H1 (cell line): ENCODE data around the gene EMC6. TPM values are rescaled to one million over a fixed set of nuclear protein-coding genes. Genes with fewer than 3 reads are reported as not detected.

Experiments used
- CTCF ChIA-PET: fragments of 300-600 bp; sonication (Branson Sonifier 250); formaldehyde crosslinking; loops from one replicate; lab custom pipeline; 2021; ENCODE audit not compliant: partially characterized antibody; lab: Charles Lee
- POLR2A ChIA-PET: fragments of 300-600 bp; sonication (Branson Sonifier 250); formaldehyde crosslinking; loops from one replicate; lab custom pipeline; 2021; ENCODE audit warnings: inconsistent platforms; ENCODE audit not compliant: partially characterized antibody; lab: Charles Lee
- DNase-seq, 2 experiments: peaks; one replicate each; pipeline versions ENCODE4 v3.0.0 to v3.0.0-alpha.2; 2010 to 2022; ENCODE audit warnings: low spot score in 2 of 2, low read depth in 1 of 2, mixed read lengths in 1 of 2
- FAIRE-seq: peaks from 2 replicates; lab custom pipeline; 2011; peaks lifted over from hg19 to GRCh38; lab: Jason Lieb, UNC
- H2AFZ ChIP-seq: 2 replicates; pipeline ENCODE4 v1.8.1; 2012; ENCODE audit warnings: low read length, inconsistent platforms
- H2AK5ac ChIP-seq: 2 replicates; pipeline ENCODE4 v1.6.1; 2013; ENCODE audit warnings: low read depth, low read length
- H2BK120ac ChIP-seq: replicated peaks from 2 replicates; pipeline ENCODE3; 2013; ENCODE audit warnings: low read depth, low read length, inconsistent platforms
- H2BK12ac ChIP-seq: 2 replicates; pipeline ENCODE4 v1.6.1; 2013; ENCODE audit warnings: low read depth, low read length
- H2BK15ac ChIP-seq: 2 replicates; pipeline ENCODE4 v1.6.1; 2013; ENCODE audit warnings: low read length
- H2BK20ac ChIP-seq: 2 replicates; pipeline ENCODE4 v1.6.1; 2013; ENCODE audit warnings: low read length
- H2BK5ac ChIP-seq: 2 replicates; pipeline ENCODE4 v1.6.1; 2013; ENCODE audit warnings: low read depth, low read length
- H3K14ac ChIP-seq: 2 replicates; pipeline ENCODE4 v1.6.1; 2013; ENCODE audit warnings: inconsistent platforms; ENCODE audit not compliant: insufficient read length
- H3K18ac ChIP-seq: 2 replicates; pipeline ENCODE4 v1.6.1; 2013; ENCODE audit warnings: low read length; ENCODE audit errors: extremely low read depth
- H3K23ac ChIP-seq: 2 replicates; pipeline ENCODE4 v1.6.1; 2013; ENCODE audit warnings: inconsistent platforms; ENCODE audit not compliant: insufficient read length
- H3K23me2 ChIP-seq: 2 replicates; pipeline ENCODE4 v1.6.1; 2013; ENCODE audit warnings: low read depth, low read length
- H3K27ac ChIP-seq: 2 replicates; pipeline ENCODE4 v1.6.1; 2011; ENCODE audit warnings: low read depth, low read length, inconsistent platforms
- H3K27me3 ChIP-seq, 4 experiments: replicated peaks in 1 of 4; 1 replicate in 1 of 4; 2 replicates in 3 of 4; pipeline versions ENCODE4 v1.6.1 to v1.8.1; 2011 to 2013; ENCODE audit warnings: low read length in 3 of 4, mild to moderate bottlenecking in 3 of 4, inconsistent platforms in 2 of 4, mixed read lengths in 2 of 4, moderate library complexity in 1 of 4; ENCODE audit not compliant: control insufficient read depth in 3 of 4, insufficient read depth in 3 of 4; ENCODE audit errors: extremely low read depth in 1 of 4
- H3K36me3 ChIP-seq, 4 experiments: 2 replicates each; pipeline versions ENCODE4 v1.6.1 to v1.8.1; 2011 to 2013; ENCODE audit warnings: mild to moderate bottlenecking in 4 of 4, low read length in 3 of 4, moderate library complexity in 2 of 4, control low read depth in 1 of 4, inconsistent platforms in 1 of 4; ENCODE audit not compliant: insufficient read depth in 4 of 4, control insufficient read depth in 2 of 4
- H3K4ac ChIP-seq: replicated peaks from 2 replicates; pipeline ENCODE3; 2013; ENCODE audit warnings: low read length, low read depth, mixed read lengths, inconsistent platforms; ENCODE audit not compliant: insufficient read length
- H3K4me1 ChIP-seq, 4 experiments: replicated peaks in 1 of 4; 1 replicate in 1 of 4; 2 replicates in 3 of 4; pipeline versions ENCODE4 v1.6.1 to v1.8.1; 2011 to 2013; ENCODE audit warnings: low read length in 3 of 4, inconsistent platforms in 2 of 4, mixed read lengths in 1 of 4; ENCODE audit not compliant: insufficient read depth in 4 of 4, control insufficient read depth in 3 of 4
- H3K4me2 ChIP-seq, 2 experiments: 2 replicates each; pipeline versions ENCODE4 v1.6.1 to v1.8.1; 2011 to 2013; ENCODE audit warnings: low read depth in 2 of 2, low read length in 2 of 2, control low read depth in 1 of 2, inconsistent platforms in 1 of 2, mild to moderate bottlenecking in 1 of 2; ENCODE audit not compliant: insufficient read depth in 1 of 2
- H3K4me3 ChIP-seq, 4 experiments: fragments of 200-600, 300-600 bp in 1 of 4; sonication (generic), shearing (Covaris generic), sonication (Bioruptor Twin) in 1 of 4; 2 replicates each; pipeline versions ENCODE4 v1.5.1 to v1.8.1; 2011 to 2016; ENCODE audit warnings: low read length in 4 of 4, low read depth in 3 of 4, control low read depth in 2 of 4, inconsistent platforms in 2 of 4, mild to moderate bottlenecking in 2 of 4, mixed read lengths in 1 of 4, moderate library complexity in 1 of 4; ENCODE audit not compliant: insufficient read depth in 2 of 4; ENCODE audit errors: extremely low read depth in 1 of 4
- H3K56ac ChIP-seq: replicated peaks from 2 replicates; pipeline ENCODE3; 2013; ENCODE audit warnings: low read depth, mild to moderate bottlenecking, mixed read lengths, low read length, inconsistent platforms; ENCODE audit not compliant: insufficient read length
- H3K79me1 ChIP-seq: 2 replicates; pipeline ENCODE4 v1.6.1; 2013; ENCODE audit warnings: low read depth, low read length, control low read depth
- H3K79me2 ChIP-seq, 2 experiments: 2 replicates each; pipeline versions ENCODE4 v1.6.1 to v1.8.1; 2012 to 2013; ENCODE audit warnings: low read length in 2 of 2, mild to moderate bottlenecking in 2 of 2, inconsistent platforms in 1 of 2; ENCODE audit not compliant: insufficient read depth in 2 of 2, control insufficient read depth in 1 of 2
- H3K9ac ChIP-seq, 4 experiments: replicated peaks in 1 of 4; 1 replicate in 1 of 4; 2 replicates in 3 of 4; pipeline versions ENCODE4 v1.6.1 to v1.8.1; 2011 to 2013; ENCODE audit warnings: low read depth in 3 of 4, low read length in 3 of 4, control low read depth in 2 of 4, mild to moderate bottlenecking in 2 of 4, moderate library complexity in 2 of 4, inconsistent platforms in 1 of 4; ENCODE audit errors: extremely low read depth in 1 of 4
- H3K9me3 ChIP-seq, 2 experiments: 2 replicates each; pipeline versions ENCODE4 v1.6.1 to v1.8.1; 2012 to 2013; ENCODE audit warnings: mild to moderate bottlenecking in 2 of 2, moderate library complexity in 2 of 2, control low read depth in 1 of 2, inconsistent platforms in 1 of 2, low read depth in 1 of 2, low read length in 1 of 2, mixed read lengths in 1 of 2; ENCODE audit not compliant: insufficient read depth in 2 of 2
- H4K20me1 ChIP-seq, 2 experiments: replicated peaks in 1 of 2; 2 replicates each; pipeline versions ENCODE3 to v1.8.1; 2011 to 2013; ENCODE audit warnings: inconsistent platforms in 2 of 2, low read length in 2 of 2, mild to moderate bottlenecking in 1 of 2; ENCODE audit not compliant: insufficient read depth in 2 of 2, control insufficient read depth in 1 of 2
- H4K5ac ChIP-seq: 2 replicates; pipeline ENCODE4 v1.6.1; 2013; ENCODE audit warnings: low read length, low read depth, mixed read lengths, inconsistent platforms; ENCODE audit not compliant: insufficient read length
- H4K8ac ChIP-seq: 2 replicates; pipeline ENCODE4 v1.8.0; 2013; ENCODE audit warnings: mild to moderate bottlenecking, moderate library complexity, low read length, inconsistent platforms; ENCODE audit not compliant: insufficient read depth; ENCODE audit errors: extremely low read depth
- H4K91ac ChIP-seq: replicated peaks from 2 replicates; pipeline ENCODE3; 2013; ENCODE audit warnings: low read length, mixed read lengths, inconsistent platforms; ENCODE audit not compliant: insufficient read length
- ASH2L ChIP-seq: fragments of 200-600, 300-600 bp; sonication (generic); IDR thresholded peaks from one replicate; pipeline ENCODE4 v1.7.1; 2017; ENCODE audit warnings: low read length
- BRCA1 ChIP-seq: IDR thresholded peaks from 2 replicates; pipeline ENCODE4 v1.6.1; 2012; ENCODE audit warnings: low read depth, low read length, improper control_type of control experiment
- CBX5 ChIP-seq: fragments of 300-800, 300-1000 bp; sonication (generic); IDR thresholded peaks from 2 replicates; pipeline ENCODE4 v1.7.1; 2016; ENCODE audit warnings: antibody characterized with exemption, low read length, low read depth
- SP2 ChIP-seq: IDR thresholded peaks from 2 replicates; pipeline ENCODE4 v1.6.1; 2012; ENCODE audit warnings: mild to moderate bottlenecking, low read length, inconsistent platforms
- WGBS, 2 experiments: shearing (Covaris generic) in 1 of 2; methylation state at CpG; one replicate each; pipeline versions ENCODE4 v1.1.6 to v1.1.7; 2013 to 2015; ENCODE audit warnings: low lambda C conversion rate in 2 of 2, mixed read lengths in 2 of 2, inconsistent platforms in 1 of 2, low coverage in 1 of 2, missing lambda C conversion rate in 1 of 2; ENCODE audit not compliant: insufficient replicate concordance in 2 of 2, insufficient coverage in 1 of 2, insufficient read length in 1 of 2; ENCODE audit errors: extremely low coverage in 1 of 2, missing lambda C conversion rate in 1 of 2; 5-methylcytosine and 5-hydroxymethylcytosine counted together
- polyA plus RNA-seq, 7 experiments: library from polyadenylated mRNA; depleted of rRNA in 3 of 7; stranded (reverse) in 5 of 7; unstranded in 2 of 7; fragments of >200 nt in 5 of 7; fragments of 200-250 nt in 2 of 7; gene quantifications; 1 replicate in 5 of 7; 2 replicates in 1 of 7; 4 replicates in 1 of 7; pipeline versions ENCODE4 v1.2.1 to v1.2.3, GENCODE V29; 2011 to 2013; ENCODE audit warnings: missing spikeins in 2 of 7, mixed read lengths in 2 of 7
- total RNA-seq: library from RNA; stranded (reverse); fragmentation: NEBNext Ultra II Directional; extraction: Animal tissue kit (Norgen Biotek cat#: 25700); gene quantifications from 2 replicates; pipeline ENCODE4 v1.2.1, GENCODE V29; 2021

Gene EMC6
- total and polyA plus RNA-seq, 2 of the 8 experiments (the other 6 are each of a cell fraction or from before 2014, with no cell fraction given), result 81.5 to 193 TPM

DNA sequence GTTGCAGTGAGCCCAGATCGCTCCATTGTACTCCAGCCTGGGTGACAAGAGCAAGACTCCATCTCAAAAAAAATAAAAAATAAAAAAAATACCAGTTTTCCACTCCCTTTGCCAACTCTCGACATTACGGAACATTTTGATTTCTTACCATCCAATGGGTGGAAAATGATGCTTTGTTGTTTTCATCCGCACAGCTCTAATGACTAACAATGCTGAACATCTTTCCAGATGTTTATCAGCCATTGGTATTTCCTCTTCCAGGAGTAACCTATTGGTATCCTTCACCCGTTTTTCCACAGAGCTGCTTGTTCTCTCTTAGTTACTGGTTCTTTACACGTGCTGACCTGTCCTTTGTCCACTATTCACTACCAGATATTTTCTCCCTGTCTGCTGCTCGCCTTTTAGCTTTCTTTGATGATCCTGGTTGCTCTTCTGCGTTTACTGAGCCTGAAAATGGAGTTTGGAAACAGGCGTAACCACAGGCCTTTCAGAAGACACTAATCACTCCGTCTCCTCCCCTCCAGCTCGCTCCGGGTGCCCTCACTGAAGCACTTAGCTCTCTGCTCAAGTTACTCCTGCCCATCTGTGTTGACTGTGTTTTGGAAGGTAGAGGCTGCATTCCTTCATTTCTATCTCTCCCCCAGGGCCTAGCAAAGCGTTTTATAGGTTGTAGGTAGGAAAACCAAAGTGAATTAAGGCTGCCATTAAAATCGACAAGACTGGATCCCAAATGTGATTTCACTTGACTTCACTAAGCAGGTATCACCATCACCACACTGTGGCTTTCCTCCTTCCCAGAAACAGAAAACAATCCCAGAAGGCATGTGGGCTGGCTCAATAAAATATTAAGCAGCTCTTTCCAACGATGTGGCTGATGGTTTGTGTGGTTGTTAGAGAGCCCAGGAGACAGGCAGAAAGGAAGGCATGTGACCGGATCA, 41.5 kb upstream of the EMC6 start:
- no peak overlapping the region for H2BK120ac ChIP-seq
- no peak overlapping the region for H4K8ac ChIP-seq
- no peaks in the 10 kb centered on the region for H3K9me3 ChIP-seq
- H4K5ac ChIP-seq, result no peak overlapping the region
- no peak overlapping the region for H2BK20ac ChIP-seq
- no peak for FAIRE-seq
- H3K79me2 ChIP-seq, result no peaks in the 10 kb centered on the region; a peak in 1 of 4 replicates
- no peak overlapping the region for H3K4me3 ChIP-seq
- H2BK5ac ChIP-seq, result no peak overlapping the region
- H3K14ac ChIP-seq, result no peak overlapping the region
- 84% methylated on average over 16 of the region's 16 CpGs; no CpG with 5 or more reads in 1 of the 2 experiments for WGBS, 2 experiments
- H3K27ac ChIP-seq, result no peak overlapping the region
- H3K79me1 ChIP-seq, result no peaks in the 10 kb centered on the region; the same call in 1 of the 2 replicates
- no peak overlapping the region for H3K56ac ChIP-seq
- H3K9ac ChIP-seq, result no peak overlapping the region
- H3K4me2 ChIP-seq, result no peak overlapping the region
- H2AFZ ChIP-seq, result no peak overlapping the region
- H4K20me1 ChIP-seq, result peaks cover 0 to 8% of the 10 kb centered on the region in 2 experiments
- TF ChIP-seq CBX5, result no peak
- no peak for TF ChIP-seq SP2
- TF ChIP-seq ASH2L, result no peak
- TF ChIP-seq BRCA1, result no peak
- no peaks in the 10 kb centered on the region for H3K4me1 ChIP-seq
- ChIA-PET POLR2A (interaction anchor here (0.7 to 1.7 kb wide), 6 partner anchors 8 to 964 kb away, joined by 3 to 5 read pairs (median 3); partner anchors contain the start of gene SHPK), CTCF (interaction anchor here (0.6 to 2.4 kb wide), 5 partner anchors 13 to 1446 kb away, joined by 3 to 10 read pairs (median 3); no protein-coding TSS in a partner anchor)
- H3K4ac ChIP-seq, result no peak overlapping the region
- no peaks in the 10 kb centered on the region for H3K23me2 ChIP-seq
- no peak overlapping the region for H3K18ac ChIP-seq
- no peak overlapping the region for H2AK5ac ChIP-seq
- H3K23ac ChIP-seq, result no peak overlapping the region
- no peak overlapping the region; the same call in 1 of the 2 replicates for H2BK15ac ChIP-seq
- peaks cover 10 to 48% (median 22%) of the 10 kb centered on the region in 4 experiments; a peak in 7 of 8 replicates for H3K36me3 ChIP-seq
- H2BK12ac ChIP-seq, result no peak overlapping the region
- no peak overlapping the region for H4K91ac ChIP-seq
- no peaks in the 10 kb centered on the region for H3K27me3 ChIP-seq
- DNase-seq, result no peak
